ENCODE data around the gene GPR55.

The GPR55 gene

GRCh38 chr2:230952226-230952956 is 27.3 kb upstream of the GPR55 start:
- DNase-seq = no peak
- no peak overlapping the region for H3K4me3 ChIP-seq (ENCODE audit: low read depth, low read length)
- H3K36me3 ChIP-seq (replicated peaks) = no peaks in the 10 kb centered on the region
- no peaks in the 10 kb centered on the region for H3K27me3 ChIP-seq (replicated peaks)
- in situ Hi-C loops (cut with HindIII; ENCODE audit: low pct_ligation_motif_present, low sequenced_read_pairs) = no loop called here
- TF ChIP-seq, protein P1, sequence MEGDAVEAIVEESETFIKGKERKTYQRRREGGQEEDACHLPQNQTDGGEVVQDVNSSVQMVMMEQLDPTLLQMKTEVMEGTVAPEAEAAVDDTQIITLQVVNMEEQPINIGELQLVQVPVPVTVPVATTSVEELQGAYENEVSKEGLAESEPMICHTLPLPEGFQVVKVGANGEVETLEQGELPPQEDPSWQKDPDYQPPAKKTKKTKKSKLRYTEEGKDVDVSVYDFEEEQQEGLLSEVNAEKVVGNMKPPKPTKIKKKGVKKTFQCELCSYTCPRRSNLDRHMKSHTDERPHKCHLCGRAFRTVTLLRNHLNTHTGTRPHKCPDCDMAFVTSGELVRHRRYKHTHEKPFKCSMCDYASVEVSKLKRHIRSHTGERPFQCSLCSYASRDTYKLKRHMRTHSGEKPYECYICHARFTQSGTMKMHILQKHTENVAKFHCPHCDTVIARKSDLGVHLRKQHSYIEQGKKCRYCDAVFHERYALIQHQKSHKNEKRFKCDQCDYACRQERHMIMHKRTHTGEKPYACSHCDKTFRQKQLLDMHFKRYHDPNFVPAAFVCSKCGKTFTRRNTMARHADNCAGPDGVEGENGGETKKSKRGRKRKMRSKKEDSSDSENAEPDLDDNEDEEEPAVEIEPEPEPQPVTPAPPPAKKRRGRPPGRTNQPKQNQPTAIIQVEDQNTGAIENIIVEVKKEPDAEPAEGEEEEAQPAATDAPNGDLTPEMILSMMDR (IDR thresholded peaks at IDR 0.05; ENCODE audit: low read depth, low read length, missing control alignments) = no peak
- H3K27ac ChIP-seq = no peak overlapping the region

DNA sequence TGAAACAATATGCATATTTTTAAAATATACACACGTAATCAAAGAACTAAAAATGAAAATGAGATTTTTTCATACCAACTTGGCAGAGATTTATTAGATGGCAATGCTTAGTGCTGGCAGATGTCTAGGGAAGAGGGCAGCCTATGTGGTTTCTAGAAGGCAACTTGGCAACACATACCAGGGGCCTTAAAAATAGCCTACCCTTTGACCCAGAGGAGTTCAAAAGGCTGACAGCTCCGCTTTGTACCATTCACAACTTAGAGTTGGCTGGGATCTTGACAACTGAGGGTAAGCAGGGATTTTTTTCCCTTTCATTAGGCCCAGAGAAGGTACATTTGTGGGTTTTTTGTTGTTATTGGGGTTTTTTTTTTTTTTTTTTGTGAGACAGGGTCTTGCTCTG is 26.4 kb upstream of the GPR55 start:
- Histone ChIP-seq H3K27me3 (replicated peaks) (no peaks in the 10 kb centered on the region), H3K27ac (no peak overlapping the region), H3K36me3 (replicated peaks) (no peaks in the 10 kb centered on the region), H3K4me3 (ENCODE audit: low read depth, low read length) (no peak overlapping the region)
- DNase-seq = no peak
- in situ Hi-C loops (cut with HindIII; ENCODE audit: low pct_ligation_motif_present, low sequenced_read_pairs) = no loop called here
- TF ChIP-seq, protein P1 (IDR thresholded peaks at IDR 0.05; ENCODE audit: low read depth, low read length, missing control alignments) = no peak

- in situ Hi-C loops (cut with HindIII; ENCODE audit: low pct_ligation_motif_present, low sequenced_read_pairs) = no loop called here
- TF ChIP-seq, protein P1 (IDR thresholded peaks at IDR 0.05; ENCODE audit: low read depth, low read length, missing control alignments) = no peak
- Histone ChIP-seq H3K4me3 (ENCODE audit: low read depth, low read length) (no peak overlapping the region), H3K36me3 (replicated peaks) (no peaks in the 10 kb centered on the region), H3K27ac (no peak overlapping the region), H3K27me3 (replicated peaks) (no peaks in the 10 kb centered on the region)
- DNase-seq = no peak
Observed at GRCh38 chr2:230950874-230951339, 25.9 kb upstream of the GPR55 start.

DNA sequence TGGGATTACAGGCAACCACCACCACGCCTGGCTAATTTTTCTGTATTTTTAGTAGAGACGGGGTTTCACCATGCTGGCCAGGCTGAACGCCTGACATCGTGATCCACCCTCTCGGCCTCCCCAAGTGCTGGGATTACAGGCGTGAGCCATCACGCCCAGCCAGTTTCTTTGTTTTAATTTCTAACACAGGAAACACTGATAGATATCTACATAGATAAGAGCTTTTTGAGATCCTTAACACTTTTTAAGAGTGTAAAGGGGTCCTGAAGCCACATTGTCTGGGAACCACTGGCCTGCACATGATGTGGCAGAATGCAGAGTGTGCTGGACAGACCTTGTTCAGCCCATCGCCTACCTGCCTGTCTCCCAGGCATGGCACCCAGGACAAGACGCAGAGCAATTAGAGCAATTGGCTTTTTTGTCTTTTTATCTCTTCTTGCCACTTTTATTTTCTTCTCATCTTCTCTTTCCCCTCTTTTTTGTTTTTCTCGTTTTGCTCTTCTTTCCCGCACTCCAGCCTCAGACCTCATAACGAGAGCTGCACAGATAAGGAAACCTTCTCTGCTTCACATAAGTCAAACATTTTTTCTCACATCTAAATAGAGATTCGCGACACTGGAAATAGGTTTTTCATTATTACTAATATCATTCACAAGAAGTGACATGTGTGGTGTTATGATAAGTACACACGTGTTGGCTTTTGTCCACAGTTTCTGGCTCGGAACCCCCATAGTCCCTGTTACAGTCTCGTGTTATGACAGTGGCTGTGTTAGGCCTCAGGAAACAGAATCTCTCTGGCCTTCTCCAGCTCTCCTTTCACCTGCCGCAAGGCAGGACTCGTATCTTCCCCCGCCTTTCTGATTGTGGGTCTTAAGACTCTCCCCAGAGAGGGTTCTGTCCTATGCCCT is 25.2 kb upstream of the GPR55 start:
- in situ Hi-C loops (cut with HindIII; ENCODE audit: low pct_ligation_motif_present, low sequenced_read_pairs) = no loop called here
- Histone ChIP-seq H3K4me3 (ENCODE audit: low read depth, low read length) (no peak overlapping the region), H3K27me3 (replicated peaks) (no peaks in the 10 kb centered on the region), H3K36me3 (replicated peaks) (no peaks in the 10 kb centered on the region), H3K27ac (no peak overlapping the region)
- TF ChIP-seq, protein P1 (IDR thresholded peaks at IDR 0.05; ENCODE audit: low read depth, low read length, missing control alignments) = no peak
- DNase-seq = no peak

- in situ Hi-C loops (cut with HindIII; ENCODE audit: low pct_ligation_motif_present, low sequenced_read_pairs) = no loop called here
- no peak overlapping the region for H3K27ac ChIP-seq
- TF ChIP-seq, protein P1 (IDR thresholded peaks at IDR 0.05; ENCODE audit: low read depth, low read length, missing control alignments) = no peak
- no peak overlapping the region for H3K4me3 ChIP-seq (ENCODE audit: low read depth, low read length)
- H3K27me3 ChIP-seq (replicated peaks) = no peaks in the 10 kb centered on the region
- no peak for DNase-seq
- no peaks in the 10 kb centered on the region for H3K36me3 ChIP-seq (replicated peaks)
Observed at GRCh38 chr2:230947908-230948365, 22.9 kb upstream of the GPR55 start.

Data from brain microvascular endothelial cell (primary cell).